Tongue (tissue), 2 donors: ENCODE results near the gene SOX6. TPM values are rescaled to one million over a fixed set of nuclear protein-coding genes. Genes with fewer than 3 reads are reported as not detected.
"Not testable (repeated sequence)": the region's sequence is repeated elsewhere in the genome, so short reads cannot be mapped to it uniquely, and the experiment has no call there.

Experiments
- DNase-seq: peaks from one replicate; pipeline ENCODE4 v3.0.0-alpha.2; 2015
- total RNA-seq: library from RNA; depleted of rRNA; stranded (reverse); fragments of >200 nt; gene quantifications from one replicate; pipeline ENCODE4 v1.2.3, GENCODE V29; 2014

SOX6 gene
- 45.0 TPM for total RNA-seq

- DNase-seq, result peak; percentile 69
These were observed at the start of gene SOX6 for GRCh38 chr11:16356057-16356760. TSS of gene SOX6 (minus strand) at chr11:16356546. CDS start at chr11:16341248, 15,298 bp downstream.

GRCh38 chr11:16404781-16405285 lies 48.5 kb upstream of the SOX6 start:
- DNase-seq, result no peak

- no peak for DNase-seq
These were observed 47.5 kb upstream of the SOX6 start for GRCh38 chr11:16403851-16404250.

GRCh38 chr11:16403448-16403803 lies 47.1 kb upstream of the SOX6 start:
- DNase-seq, result no peak

- no peak for DNase-seq
These were observed 46.5 kb upstream of the SOX6 start for GRCh38 chr11:16402654-16403447.

- no peak for DNase-seq
These were observed 41.0 kb upstream of the SOX6 start for GRCh38 chr11:16397390-16397789.

GRCh38 chr11:16395601-16396000 lies 39.3 kb upstream of the SOX6 start:
- no peak for DNase-seq

- no peak for DNase-seq
These were observed 38.6 kb upstream of the SOX6 start for GRCh38 chr11:16394947-16395346.

GRCh38 chr11:16393340-16393739 lies 37.0 kb upstream of the SOX6 start:
- no peak for DNase-seq

GRCh38 chr11:16392616-16393015 lies 36.3 kb upstream of the SOX6 start:
- DNase-seq, result no peak

- not testable (repeated sequence) for DNase-seq
These were observed 34.5 kb upstream of the SOX6 start for GRCh38 chr11:16390826-16391225.

- DNase-seq, result no peak
These were observed 28.8 kb upstream of the SOX6 start for GRCh38 chr11:16385099-16385498.

- DNase-seq, result no peak
These were observed 26.5 kb upstream of the SOX6 start for GRCh38 chr11:16382638-16383380.

GRCh38 chr11:16382186-16382585 lies 25.8 kb upstream of the SOX6 start:
- DNase-seq, result no peak

- DNase-seq, result no peak
These were observed 24.7 kb upstream of the SOX6 start for GRCh38 chr11:16380941-16381568.

- DNase-seq, result no peak
These were observed 22.6 kb upstream of the SOX6 start for GRCh38 chr11:16378906-16379305.

- DNase-seq, result no peak
These were observed 21.4 kb upstream of the SOX6 start for GRCh38 chr11:16377746-16378145.

- not testable (repeated sequence) for DNase-seq
These were observed 19.3 kb upstream of the SOX6 start for GRCh38 chr11:16375664-16376063.

GRCh38 chr11:16373768-16374167 lies 17.4 kb upstream of the SOX6 start:
- DNase-seq, result no peak

GRCh38 chr11:16372355-16372754 lies 16.0 kb upstream of the SOX6 start:
- no peak for DNase-seq

GRCh38 chr11:16367252-16367651 lies 10.9 kb upstream of the SOX6 start:
- DNase-seq, result no peak

GRCh38 chr11:16365581-16366228 lies 9.4 kb upstream of the SOX6 start:
- peak; percentile 80 for DNase-seq
